NK-92 (cell line): Measurements from ENCODE around the gene EEF1B2.
A peak's percentile ranks its signal among the peaks of the same experiment; 100 is the strongest.
"Not testable (repeated sequence)": the region's sequence is repeated elsewhere in the genome, so short reads cannot be mapped to it uniquely, and the experiment has no call there.

Experiments
- DNase-seq: peaks from one replicate; lab custom pipeline; 2025; ENCODE audit not compliant: unreplicated experiment; lab: John Stamatoyannopoulos, UW

EEF1B2 gene

DNA sequence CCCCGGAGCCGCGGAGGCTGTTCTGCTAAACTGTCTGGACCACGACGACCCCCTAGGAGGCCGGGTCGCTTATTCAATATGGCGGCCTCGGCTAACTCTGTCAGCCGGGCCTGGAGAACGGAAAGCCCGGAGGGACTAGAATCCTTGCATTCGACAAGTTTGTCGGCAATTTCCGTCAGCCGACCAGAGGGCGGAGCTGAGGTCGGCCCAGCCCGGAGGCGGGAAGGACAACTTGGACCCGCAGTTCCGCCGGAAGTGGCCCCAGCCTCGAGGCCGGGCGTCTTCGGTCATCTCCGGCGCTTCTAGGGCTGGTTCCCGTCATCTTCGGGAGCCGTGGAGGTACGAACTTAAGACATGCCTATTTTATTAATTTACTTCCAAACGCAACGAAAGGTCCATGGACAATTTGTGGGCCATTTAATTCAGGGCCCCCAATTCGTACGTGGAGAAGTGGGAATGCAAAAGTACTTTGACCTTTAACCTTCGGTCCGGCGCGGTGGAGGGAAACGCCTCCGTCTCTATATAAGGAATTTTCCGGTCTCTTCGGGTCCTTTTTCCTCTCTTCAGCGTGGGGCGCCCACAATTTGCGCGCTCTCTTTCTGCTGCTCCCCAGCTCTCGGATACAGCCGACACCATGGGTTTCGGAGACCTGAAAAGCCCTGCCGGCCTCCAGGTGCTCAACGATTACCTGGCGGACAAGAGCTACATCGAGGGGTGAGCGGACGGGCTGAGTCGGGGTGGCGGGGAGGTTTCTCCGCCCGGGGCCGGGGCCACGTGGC, at the start of gene EEF1B2, which contains the start of gene NDUFS1:
TSS of gene EEF1B2 (plus strand) at position 550 of the 779 bp plus-strand sequence. CDS start at position 635, 85 bp downstream.
TSS of gene NDUFS1 (minus strand) at position 99 of the 779 bp plus-strand sequence. CDS start 5,766 bp downstream, outside the sequence.
- peak; percentile 85 for DNase-seq

DNA sequence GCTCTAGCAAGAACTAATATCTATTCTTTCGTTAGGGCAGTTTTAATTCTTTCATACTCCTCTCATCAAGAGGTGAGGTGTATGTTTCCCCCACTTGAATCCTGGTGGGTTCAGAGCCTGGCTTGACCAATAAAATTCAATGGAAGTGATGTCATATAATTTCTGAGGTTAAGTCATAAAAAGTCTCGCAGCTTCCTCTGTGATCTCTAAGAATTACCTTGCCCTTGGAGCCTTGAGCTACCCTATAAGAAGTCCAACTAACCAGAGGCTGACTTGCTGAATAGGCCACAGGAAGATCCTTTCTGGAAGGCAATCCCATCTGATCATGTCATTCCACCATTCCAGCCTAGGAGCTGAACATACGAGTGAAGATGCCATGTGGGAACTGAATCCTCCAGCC, 47.6 kb upstream of the EEF1B2 start:
- DNase-seq, result no peak

DNA sequence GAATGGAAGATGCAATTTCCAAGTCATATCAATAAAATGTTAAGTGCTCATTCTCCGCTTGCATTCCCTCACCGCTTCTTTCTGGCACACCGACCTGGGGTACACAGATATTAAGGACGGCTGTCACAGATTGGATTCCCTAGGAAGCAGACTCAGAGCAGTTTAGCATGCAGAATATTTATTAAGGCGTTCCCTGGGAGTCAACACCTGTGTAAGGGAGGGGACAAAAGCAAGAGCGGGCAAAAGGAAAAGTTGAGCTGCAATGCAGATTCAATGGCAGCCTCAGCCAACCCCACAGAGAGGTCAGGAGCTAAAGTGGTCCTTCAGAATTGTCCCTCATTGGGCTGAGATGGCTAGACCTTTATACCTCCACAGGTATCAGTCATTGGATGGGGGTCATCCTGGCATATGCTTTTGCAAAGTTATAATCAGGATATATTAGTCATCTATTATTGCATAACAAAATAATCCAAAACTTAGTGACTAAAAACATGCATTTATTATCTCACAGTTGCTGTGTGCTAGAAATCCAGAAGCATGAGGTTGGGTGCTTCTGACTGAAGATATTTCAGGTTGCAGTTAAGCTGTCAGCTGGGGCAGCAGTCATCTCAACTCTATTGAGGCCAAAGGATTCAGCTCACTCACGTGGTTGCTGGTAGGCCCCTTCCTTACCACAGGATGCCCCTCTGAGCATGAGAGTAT, 46.7 kb upstream of the EEF1B2 start:
- no peak for DNase-seq

DNA sequence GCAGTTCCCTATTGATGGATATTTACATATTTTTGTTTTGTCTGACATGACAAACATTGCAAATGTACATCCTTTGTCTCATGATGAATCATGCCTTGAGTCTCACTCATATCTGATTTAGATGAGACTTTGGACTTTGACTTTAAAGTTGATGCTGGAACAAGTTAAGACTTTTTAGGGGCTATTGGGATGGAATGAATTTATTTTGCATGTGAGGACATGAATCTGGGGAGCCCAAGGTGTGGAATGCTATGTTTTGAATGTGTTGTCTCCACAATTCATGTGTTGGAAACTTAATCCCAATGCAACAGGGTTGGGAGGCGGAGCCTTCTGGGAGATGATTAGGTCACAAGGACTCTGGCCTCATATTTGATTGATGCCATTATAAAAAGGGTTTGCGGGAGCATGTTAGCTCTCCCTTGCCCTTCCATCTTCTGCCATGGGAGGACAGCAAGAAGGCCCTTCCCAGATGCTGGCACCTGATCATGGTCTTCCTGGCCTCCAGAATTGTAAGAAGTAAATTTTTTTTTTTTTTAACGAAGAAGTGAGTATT, 44.6 kb upstream of the EEF1B2 start:
- DNase-seq, result no peak

DNA sequence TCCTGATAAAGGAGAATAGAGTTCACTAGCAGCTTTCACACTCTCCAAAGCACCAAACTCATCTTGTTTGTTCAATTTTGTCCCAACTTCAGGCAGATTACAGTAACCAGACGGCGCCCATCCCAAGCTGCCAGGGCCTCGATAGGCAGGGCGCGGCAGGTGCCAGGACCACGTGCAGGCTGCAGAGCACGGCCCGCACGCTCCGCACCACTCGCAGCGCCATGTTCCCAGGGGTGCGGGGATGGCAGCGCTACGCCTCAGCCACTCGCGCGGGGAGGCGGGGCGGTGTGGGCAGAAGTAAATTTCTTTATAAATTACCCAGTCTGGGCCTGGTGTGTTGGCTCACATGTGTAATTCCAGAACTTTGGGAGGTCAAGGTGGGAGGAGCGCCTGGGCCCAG, 43.4 kb upstream of the EEF1B2 start:
- DNase-seq, result no peak

DNA sequence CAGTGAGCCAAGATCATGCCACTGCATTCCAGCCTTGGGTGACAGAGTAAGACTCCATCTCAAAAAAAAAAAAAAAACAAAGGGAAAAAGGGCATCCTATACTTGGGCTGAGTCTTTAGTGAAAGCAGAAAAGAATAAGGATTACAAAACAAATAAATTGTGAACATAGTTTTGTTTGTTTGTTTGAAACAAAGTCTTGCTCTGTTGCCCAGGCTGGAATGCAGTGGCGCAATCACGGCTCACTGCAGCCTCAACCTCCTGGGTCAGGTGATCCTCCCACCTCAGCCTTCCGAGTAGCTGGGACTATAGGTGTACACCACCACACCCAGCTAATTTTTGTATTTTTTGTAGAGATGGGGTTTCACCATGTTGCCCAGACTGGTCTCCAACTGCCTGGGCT, 37.1 kb upstream of the EEF1B2 start:
- DNase-seq, result not testable (repeated sequence)

DNA sequence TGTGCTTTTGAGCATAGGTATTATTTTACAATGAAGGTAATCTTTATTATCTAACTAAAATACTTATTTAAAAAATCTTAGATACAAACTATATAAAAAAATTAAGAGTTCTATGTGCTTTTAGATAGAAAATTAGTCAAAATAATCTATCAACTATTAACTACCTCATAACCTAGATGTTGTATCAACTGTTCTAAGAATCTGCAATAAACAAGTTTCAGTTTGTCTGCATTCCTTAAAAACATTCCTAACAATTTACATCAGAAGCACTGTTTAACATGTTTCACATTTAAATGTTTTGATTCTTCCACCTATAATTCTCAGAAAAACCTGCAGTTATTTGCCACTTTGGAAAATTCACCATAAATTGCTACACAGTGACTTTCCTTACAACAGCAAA, 33.8 kb upstream of the EEF1B2 start:
- no peak for DNase-seq

DNA sequence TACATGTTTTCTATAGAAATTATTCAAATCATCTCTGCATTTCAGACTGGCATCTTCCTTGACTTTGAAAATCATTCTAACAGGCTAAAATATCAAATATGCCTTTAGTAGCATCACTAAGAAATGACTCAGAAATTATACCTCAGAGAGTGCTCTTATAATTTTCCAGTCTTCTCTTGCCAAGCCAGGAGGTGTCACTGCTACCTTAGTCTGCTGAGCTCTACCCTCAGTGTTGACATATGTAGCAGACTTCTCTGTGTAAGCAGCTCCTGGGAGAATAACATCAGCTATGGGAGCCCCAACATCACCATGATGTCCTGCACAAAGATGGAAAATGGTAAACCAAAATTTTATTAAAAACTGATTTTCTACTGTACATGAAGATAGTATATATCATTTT, 32.0 kb upstream of the EEF1B2 start:
- no peak for DNase-seq

DNA sequence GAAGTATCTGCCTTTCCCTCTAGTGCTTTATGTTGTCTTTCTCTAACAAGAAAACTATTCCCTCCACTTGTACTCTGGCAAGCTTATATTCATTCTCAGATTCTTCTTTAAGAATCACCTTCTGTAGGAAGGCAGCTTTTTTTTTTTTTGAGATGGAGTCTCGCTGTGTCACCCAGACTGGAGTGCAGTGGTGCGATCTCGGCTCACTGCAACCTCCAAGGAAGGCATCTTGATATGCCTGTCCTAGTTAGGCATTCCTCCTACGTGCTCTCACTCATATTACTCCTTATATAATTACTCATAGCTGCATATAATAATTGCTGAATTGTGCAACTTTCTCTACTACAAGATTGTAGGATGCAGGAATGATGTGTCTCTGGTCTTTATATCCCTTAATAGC, 16.2 kb upstream of the EEF1B2 start:
- no peak for DNase-seq

DNA sequence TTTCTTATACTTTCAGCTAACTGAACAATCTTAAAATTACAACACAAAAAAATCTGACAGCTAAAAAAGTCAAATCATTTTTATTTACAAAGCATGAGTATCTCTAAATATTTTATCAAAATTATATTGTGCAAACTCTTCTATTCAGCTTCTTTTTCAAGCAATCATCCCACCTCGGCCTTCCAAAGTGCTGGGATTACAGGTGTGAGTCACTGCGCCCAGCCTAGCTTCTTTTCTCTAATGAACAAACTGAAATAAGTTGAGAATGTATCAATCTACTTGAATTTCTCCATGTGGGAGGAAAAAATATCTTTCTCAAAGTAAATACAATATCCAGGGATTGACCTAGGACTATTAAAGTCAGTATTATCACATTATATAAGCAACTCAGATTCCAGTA, 15.3 kb upstream of the EEF1B2 start:
- no peak for DNase-seq

DNA sequence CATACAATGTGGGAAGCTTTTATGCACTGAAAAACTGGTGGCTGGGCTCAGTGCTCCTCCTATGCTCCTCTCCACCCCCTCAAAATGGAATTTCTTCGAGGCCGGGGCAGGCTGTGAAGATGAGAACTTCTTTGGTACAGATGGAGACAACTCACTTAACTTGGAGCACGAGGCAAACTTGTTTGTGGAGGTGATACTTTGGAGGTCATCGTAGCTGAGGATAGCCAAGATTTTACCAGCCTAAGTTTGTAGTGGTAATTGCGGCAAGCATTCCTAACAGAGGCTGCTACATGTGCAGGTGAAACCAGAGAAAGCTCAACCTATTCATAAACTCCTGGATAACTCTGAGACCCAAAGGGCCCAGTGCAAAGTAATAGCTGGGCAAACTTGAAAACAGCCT, 14.0 kb upstream of the EEF1B2 start:
- no peak for DNase-seq

DNA sequence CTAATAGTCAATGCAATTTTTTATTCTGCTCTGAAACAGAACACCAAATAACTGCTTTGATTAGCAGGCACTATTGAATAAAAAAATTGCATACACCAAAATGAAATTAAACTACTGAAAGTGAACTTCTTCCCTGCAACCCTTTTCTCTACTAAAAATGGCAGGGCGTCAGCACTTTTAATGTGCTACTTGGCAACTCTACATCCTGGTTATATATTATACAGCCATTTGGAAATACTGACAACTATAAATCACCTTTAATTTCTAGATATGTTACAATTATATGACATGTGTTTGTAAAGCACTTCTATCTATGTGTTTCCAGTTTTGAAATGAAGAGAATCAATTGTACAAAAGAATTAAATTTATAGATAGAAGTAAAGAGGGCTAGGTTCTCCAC, 10.4 kb upstream of the EEF1B2 start:
- no peak for DNase-seq

DNA sequence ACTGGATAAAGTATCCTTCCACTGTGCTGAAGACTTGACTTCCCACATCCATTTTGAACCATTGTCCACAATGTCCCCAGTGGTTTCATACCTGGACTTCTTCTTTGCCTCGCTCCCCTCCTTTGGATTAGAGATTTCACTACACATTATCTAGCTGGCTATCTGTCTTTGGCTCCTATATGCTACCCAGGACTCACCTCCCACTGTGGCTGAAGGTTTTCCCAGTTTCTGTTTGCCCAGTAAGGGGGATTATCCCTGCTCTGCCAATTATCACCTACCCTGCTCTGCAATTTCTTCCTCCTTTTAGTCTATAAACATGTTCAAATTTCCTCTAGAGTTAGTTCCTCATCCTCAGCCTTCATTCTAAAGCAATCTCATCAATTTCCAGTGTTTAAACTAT, 9.5 kb upstream of the EEF1B2 start:
- no peak for DNase-seq

DNA sequence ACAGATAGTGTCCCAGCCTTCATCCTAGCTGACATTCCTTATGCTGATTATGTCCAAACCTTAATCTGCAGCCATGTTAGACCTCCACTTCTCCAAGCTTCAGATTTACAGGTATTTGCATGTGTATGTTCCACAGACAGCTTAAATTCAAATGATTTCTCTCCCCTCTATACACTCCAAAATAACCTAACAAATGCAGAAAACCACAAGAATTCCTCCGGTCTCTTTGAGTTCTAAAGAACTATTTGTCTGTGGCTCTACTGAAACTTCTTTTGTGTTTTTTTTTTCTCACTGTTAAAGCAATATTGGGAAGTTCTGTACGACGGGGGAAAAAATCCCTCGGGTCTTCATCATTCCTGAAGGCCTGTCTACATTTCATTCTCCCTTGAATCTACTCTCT, 9.1 kb upstream of the EEF1B2 start:
- DNase-seq, result no peak

DNA sequence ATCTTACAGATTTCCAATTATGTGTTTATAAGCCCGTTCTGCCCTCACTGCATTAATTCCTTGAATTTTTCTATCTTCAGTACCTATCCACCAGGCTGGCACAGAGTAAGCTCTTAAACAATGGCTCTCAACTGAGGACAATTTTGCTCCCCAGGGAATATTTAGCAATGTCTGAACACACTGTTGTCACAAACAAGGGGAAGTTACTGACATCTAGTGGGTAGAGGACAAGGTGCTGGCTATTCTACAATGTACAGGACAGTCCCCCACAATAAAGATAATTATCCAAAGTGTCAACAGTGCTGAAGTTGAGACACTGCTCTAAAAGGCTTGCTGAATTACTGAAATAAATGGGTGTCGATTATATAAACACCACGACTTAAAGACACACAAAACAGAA, 5.5 kb upstream of the EEF1B2 start:
- DNase-seq, result no peak

DNA sequence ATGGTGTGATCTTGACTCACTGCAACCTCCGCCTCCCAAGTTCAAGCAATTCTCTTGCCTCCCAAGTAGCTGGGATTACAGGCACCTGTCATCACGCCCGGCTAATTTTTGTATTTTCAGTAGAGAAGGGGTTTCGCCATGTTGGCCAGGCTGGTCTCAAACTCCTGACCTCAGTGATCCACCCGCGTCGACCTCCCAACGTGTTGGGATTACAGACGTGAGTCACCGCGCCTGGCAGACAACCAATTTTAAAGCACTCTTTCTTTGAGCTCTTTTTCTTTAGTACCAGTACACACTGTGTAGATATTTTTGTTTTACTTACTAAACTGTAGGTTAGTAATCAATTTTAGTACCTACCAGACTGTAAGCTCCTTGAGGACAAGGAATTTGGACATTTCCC, 2.7 kb upstream of the EEF1B2 start:
- DNase-seq, result not testable (repeated sequence)

DNA sequence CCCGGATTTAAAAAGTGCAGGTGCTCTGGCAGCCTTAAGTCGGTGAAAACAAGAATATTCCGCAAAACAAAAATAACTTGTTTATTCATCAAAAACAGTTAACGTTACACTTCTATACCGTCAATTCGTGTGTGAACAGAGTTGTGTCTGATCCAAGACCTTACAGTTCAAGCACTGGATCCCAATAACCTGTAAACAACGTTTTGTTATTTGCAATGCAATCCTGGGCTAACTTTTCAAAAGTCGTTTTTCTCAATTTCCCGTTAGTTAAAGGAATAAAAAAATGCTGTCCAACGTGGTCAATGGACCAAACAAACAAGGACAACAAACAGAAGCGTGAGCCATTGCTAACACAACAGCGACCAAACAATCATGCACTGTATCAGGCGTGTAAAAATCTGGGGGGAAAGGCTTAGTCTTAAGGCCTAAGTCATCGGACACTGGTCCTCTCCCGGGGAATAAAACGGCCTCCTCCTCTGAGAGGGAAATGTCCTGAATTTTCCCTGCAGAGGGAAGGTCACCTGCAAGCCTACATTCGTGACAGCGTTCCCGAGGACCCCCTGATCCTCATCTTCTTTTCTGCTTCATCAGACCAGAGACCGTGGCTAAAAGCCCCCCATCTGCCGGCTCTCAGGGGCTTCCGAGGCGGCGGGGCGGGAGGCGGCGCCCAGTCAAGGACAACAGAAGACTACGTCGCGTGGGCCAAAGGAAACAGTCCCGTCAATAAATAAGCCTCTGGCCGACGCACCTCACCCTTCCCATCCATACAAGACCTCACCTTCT, 941 bp upstream of the EEF1B2 start:
- DNase-seq, result no peak

DNA sequence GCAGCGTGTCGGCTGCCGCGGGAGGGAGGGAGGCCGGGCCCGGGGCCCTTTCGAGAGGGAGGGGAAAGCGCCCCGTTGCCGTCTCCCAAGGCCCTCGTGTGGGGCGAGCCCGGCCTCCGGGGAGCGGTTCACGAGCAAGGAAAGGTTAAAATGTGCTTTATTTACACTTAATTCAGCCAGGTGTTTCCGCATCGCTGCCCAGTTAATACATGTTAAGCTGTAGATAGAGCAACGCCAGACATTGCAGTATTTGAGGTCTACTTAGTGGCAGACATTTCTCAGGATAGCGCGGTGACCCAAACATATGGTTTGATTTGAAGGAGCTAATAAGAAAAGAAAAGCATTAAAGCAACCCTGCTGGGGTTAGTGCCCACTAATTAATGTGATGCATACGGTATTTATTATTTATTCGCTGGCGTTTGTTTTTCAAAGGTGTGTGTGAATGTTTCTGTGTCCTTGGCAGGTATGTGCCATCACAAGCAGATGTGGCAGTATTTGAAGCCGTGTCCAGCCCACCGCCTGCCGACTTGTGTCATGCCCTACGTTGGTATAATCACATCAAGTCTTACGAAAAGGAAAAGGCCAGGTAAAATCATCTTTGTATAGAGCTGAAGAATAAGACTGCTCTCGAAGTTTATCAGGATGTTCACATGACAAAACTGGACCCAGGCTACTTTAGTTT, 571 bp downstream of the EEF1B2 start:
- no peak for DNase-seq

DNA sequence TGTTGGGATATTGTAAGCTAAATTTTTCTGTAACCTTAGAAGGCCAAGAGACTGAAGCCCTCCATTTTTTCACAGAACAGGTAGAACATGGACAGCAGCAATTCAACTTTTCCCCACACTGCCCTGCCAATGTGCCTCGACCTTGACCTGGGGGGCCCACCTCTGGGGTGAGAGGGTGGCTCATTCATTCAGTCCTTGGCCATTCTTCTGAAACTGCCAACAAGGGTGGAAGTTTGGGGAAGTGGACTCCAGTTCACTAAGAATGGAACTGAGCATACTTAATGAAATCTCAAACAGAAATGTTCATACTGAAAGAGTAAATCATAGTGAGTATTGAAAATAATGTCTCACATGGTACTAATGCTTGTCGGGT, 1.1 kb downstream of the EEF1B2 start:
- no peak for DNase-seq

DNA sequence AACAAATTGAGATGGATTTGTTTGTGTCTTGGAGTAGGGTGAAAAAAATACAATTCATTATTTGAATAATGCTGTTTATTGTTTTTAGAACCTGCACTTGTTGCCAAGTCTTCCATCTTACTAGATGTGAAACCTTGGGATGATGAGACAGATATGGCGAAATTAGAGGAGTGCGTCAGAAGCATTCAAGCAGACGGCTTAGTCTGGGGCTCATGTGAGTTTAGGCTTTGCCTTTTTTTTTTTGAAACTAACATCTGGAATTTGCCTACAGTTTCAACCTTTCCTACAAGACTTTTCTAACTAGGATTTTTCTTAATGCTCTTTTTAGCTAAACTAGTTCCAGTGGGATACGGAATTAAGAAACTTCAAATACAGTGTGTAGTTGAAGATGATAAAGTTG, 2.7 kb downstream of the EEF1B2 start:
- DNase-seq, result not testable (repeated sequence)
